Hepatocyte (in vitro differentiated cells): ENCODE results near the gene SLC35F6. TPM values are rescaled to one million over a fixed set of nuclear protein-coding genes. Genes with fewer than 3 reads are reported as not detected.

Experiments used
- DNase-seq: peaks from one replicate; pipeline ENCODE4 v3.0.0-alpha.2; 2016; ENCODE audit warnings: low spot score
- H2AFZ ChIP-seq: fragments of 200-600 bp; sonication (generic); 2 replicates; pipeline ENCODE4 v1.6.0; 2016; ENCODE audit warnings: antibody characterized with exemption, mild to moderate bottlenecking
- H3K27ac ChIP-seq: fragments of 200-600 bp; sonication (generic); 2 replicates; pipeline ENCODE4 v1.5.1; 2016; ENCODE audit warnings: mild to moderate bottlenecking
- H3K27me3 ChIP-seq: fragments of 200-600 bp; sonication (generic); 2 replicates; pipeline ENCODE4 v1.6.1; 2016
- H3K36me3 ChIP-seq: fragments of 200-600 bp; sonication (generic); replicated peaks from 2 replicates; pipeline ENCODE4 v1.5.1; 2016; ENCODE audit warnings: low read depth; ENCODE audit not compliant: insufficient read depth
- H3K4me1 ChIP-seq: fragments of 200-600 bp; sonication (generic); 2 replicates; pipeline ENCODE4 v1.5.1; 2016; ENCODE audit warnings: mild to moderate bottlenecking, moderate library complexity; ENCODE audit not compliant: insufficient read depth
- H3K4me2 ChIP-seq: fragments of 200-600 bp; sonication (generic); 2 replicates; pipeline ENCODE4 v1.6.0; 2016
- H3K4me3 ChIP-seq: fragments of 200-600 bp; sonication (generic); 2 replicates; pipeline ENCODE4 v1.5.1; 2016; ENCODE audit warnings: mild to moderate bottlenecking
- H3K79me2 ChIP-seq: fragments of 200-600 bp; sonication (generic); 2 replicates; pipeline ENCODE4 v1.6.0; 2017; ENCODE audit warnings: mild to moderate bottlenecking
- H3K9me2 ChIP-seq: fragments of 200-600 bp; sonication (generic); replicated peaks from 2 replicates; pipeline ENCODE4 v1.6.0; 2017; ENCODE audit warnings: mild to moderate bottlenecking; ENCODE audit not compliant: insufficient read depth
- H3K9me3 ChIP-seq: fragments of 200-600 bp; sonication (generic); 2 replicates; pipeline ENCODE4 v1.5.1; 2016; ENCODE audit warnings: low read depth, mild to moderate bottlenecking
- H4K20me1 ChIP-seq: fragments of 200-600 bp; sonication (generic); 2 replicates; pipeline ENCODE4 v1.6.0; 2016; ENCODE audit warnings: mild to moderate bottlenecking; ENCODE audit not compliant: insufficient read depth, poor library complexity, severe bottlenecking
- EZH2 ChIP-seq: fragments of 200-600 bp; sonication (generic); IDR thresholded peaks from 2 replicates; pipeline ENCODE4 v1.6.1; 2016; ENCODE audit warnings: antibody characterized with exemption, mild to moderate bottlenecking, borderline replicate concordance
- EZH2phosphoT487 ChIP-seq: fragments of 200-600 bp; sonication (generic); IDR thresholded peaks from one replicate; pipeline ENCODE4 v1.6.1; 2018; ENCODE audit warnings: antibody characterized with exemption, mild to moderate bottlenecking, low read depth, moderate library complexity; ENCODE audit not compliant: unreplicated experiment, severe bottlenecking
- WGBS: methylation state at CpG from one replicate; pipeline ENCODE4 v1.1.6; 2016; ENCODE audit warnings: low lambda C conversion rate; ENCODE audit errors: missing lambda C conversion rate; 5-methylcytosine and 5-hydroxymethylcytosine counted together
- polyA plus RNA-seq: library from polyadenylated mRNA; unstranded; fragments of >200 nt; fragmentation: Nextera tagmentation; extraction: Ambion mirVana; gene quantifications from 2 replicates; pipeline ENCODE4 v1.2.1, GENCODE V29; 2016
- total RNA-seq: library from RNA; depleted of rRNA; stranded (reverse); fragments of >200 nt; gene quantifications from 2 replicates; pipeline ENCODE4 v1.2.3, GENCODE V29; 2014
- TF ChIP-seq, protein P1 (sequence below): fragments of 200-600 bp; sonication (generic); IDR thresholded peaks from 2 replicates; pipeline ENCODE4 v1.5.1; 2016; ENCODE audit warnings: antibody characterized with exemption, mild to moderate bottlenecking; ENCODE audit not compliant: poor library complexity

Gene SLC35F6
- total and polyA plus RNA-seq, 2 experiments from 2014 or later, result 16.6 to 30.2 TPM

DNA sequence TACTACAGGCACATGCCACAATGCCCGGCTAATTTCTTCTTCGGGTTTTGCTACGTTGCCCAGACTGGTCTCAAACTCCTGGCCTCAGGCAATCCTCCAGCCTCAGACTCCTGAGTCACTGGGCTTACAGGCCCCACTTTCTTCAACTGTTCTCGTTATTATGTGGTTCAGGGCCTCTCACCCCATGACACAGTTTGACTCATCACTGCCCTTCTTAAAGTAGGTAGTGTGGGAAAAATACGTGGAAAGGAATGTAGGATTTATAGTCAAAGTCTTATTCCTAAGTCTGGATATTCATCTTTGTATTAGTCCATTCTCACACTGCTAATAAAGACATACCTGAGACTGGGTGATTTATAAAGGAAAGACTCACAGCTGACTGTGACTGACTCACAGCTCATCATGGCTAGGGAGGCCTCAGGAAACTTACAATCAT is 41.2 kb downstream of the SLC35F6 start:
- Histone ChIP-seq H2AFZ (no peak overlapping the region), H3K4me3 (no peak overlapping the region), H3K4me1 (no peaks in the 10 kb centered on the region), H3K27me3 (no peaks in the 10 kb centered on the region), H4K20me1 (no peaks in the 10 kb centered on the region), H3K9me2 (no peaks in the 10 kb centered on the region), H3K79me2 (no peaks in the 10 kb centered on the region), H3K9me3 (no peaks in the 10 kb centered on the region), H3K36me3 (no peaks in the 10 kb centered on the region), H3K4me2 (no peak overlapping the region), H3K27ac (no peak overlapping the region)
- 68% methylated on average over 5 of the region's 5 CpGs for WGBS
- no peak for DNase-seq
- TF ChIP-seq EZH2 (no peak), EZH2phosphoT487 (no peak)
- TF ChIP-seq, protein P1, sequence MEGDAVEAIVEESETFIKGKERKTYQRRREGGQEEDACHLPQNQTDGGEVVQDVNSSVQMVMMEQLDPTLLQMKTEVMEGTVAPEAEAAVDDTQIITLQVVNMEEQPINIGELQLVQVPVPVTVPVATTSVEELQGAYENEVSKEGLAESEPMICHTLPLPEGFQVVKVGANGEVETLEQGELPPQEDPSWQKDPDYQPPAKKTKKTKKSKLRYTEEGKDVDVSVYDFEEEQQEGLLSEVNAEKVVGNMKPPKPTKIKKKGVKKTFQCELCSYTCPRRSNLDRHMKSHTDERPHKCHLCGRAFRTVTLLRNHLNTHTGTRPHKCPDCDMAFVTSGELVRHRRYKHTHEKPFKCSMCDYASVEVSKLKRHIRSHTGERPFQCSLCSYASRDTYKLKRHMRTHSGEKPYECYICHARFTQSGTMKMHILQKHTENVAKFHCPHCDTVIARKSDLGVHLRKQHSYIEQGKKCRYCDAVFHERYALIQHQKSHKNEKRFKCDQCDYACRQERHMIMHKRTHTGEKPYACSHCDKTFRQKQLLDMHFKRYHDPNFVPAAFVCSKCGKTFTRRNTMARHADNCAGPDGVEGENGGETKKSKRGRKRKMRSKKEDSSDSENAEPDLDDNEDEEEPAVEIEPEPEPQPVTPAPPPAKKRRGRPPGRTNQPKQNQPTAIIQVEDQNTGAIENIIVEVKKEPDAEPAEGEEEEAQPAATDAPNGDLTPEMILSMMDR, result no peak

DNA sequence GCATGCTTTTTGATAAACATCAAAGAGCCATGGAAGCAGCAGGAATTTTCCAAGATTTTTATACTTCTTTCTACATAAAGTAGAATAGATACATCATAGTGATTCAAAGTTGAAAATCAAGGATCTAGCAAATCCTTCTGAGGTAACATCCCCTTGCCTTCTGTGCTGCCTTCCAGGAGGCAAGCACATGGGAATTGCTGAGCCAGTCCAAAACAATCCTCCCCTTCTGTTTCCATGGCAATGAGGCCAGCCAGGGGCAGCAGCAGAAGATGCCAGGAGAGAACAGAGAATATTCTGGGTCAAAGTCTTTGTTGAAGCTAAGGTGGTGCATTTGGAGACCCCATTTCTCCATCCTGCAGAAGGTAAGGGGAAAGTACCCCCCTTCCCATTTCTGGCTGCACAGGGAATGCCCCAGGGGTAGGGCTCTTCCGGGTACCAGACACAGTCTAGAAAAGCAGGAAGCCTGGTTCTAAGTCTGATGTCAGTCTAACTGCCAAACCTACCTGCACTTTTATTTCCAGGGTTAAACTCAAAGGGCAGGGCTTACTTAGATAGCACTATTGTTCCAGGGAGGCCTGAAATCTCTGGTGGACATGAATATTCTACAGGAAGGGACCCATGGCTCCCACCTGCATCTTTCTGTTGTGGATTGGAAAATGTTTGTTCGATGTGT is 43.8 kb downstream of the SLC35F6 start:
- TF ChIP-seq, protein P1, result no peak
- no peak for TF ChIP-seq EZH2phosphoT487
- no peak for TF ChIP-seq EZH2

DNA sequence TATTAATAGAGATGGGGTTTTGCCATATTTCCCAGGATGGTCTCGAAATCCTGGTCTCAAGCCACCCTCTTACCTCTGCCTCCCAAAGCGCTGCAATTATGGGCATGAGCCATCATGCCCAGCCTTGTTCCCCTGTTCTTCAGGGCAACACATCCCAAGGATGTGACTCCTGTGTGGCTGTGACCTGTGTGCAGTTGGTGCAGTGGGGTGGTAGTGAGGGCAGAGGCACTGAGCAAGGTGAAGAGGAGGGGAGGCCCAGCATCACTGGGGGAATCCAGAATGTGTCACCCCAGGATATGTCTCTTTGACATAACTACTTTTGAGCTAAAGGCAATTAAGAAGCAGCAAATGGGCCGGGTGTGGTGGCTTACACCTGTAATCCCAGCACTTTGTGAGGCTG is 45.1 kb downstream of the SLC35F6 start:
- Histone ChIP-seq H3K4me1 (no peaks in the 10 kb centered on the region), H4K20me1 (no peaks in the 10 kb centered on the region), H3K27me3 (no peaks in the 10 kb centered on the region), H3K27ac (no peak overlapping the region), H3K36me3 (no peaks in the 10 kb centered on the region), H2AFZ (no peak overlapping the region), H3K79me2 (no peaks in the 10 kb centered on the region), H3K4me3 (no peak overlapping the region), H3K4me2 (no peak overlapping the region), H3K9me3 (no peaks in the 10 kb centered on the region), H3K9me2 (no peaks in the 10 kb centered on the region)
- TF ChIP-seq EZH2phosphoT487 (no peak), EZH2 (no peak)
- TF ChIP-seq, protein P1, result no peak
- WGBS, result 81% methylated on average over 3 of the region's 3 CpGs
- no peak for DNase-seq

More for the DNA sequence above, 43.8 kb downstream of the SLC35F6 start:
- Histone ChIP-seq H3K79me2 (no peaks in the 10 kb centered on the region), H3K4me2 (no peak overlapping the region), H3K27ac (no peak overlapping the region), H3K9me2 (no peaks in the 10 kb centered on the region), H3K27me3 (no peaks in the 10 kb centered on the region), H2AFZ (no peak overlapping the region), H4K20me1 (no peaks in the 10 kb centered on the region), H3K4me1 (no peaks in the 10 kb centered on the region), H3K36me3 (no peaks in the 10 kb centered on the region), H3K4me3 (no peak overlapping the region), H3K9me3 (no peaks in the 10 kb centered on the region)
- 64% methylated on average over 2 of the region's 2 CpGs for WGBS
- DNase-seq, result peak; percentile 46
